T-helper 2 cell treated with Interferon-gamma antibody and Interleukin-4, amounts not matched to agents 5 μg/mL and 100 μg/mL, for 36 hours (primary cell): Measurements from ENCODE around the gene KLK7.

Experiments
- DNase-seq: peaks from one replicate; pipeline ENCODE4 v3.0.0; 2021; ENCODE audit warnings: low spot score
- H3K27ac Mint-ChIP-seq: one replicate; pipeline ENCODE4 v1.8.0; 2021; ENCODE audit warnings: mild to moderate bottlenecking, mixed read lengths
- H3K27me3 Mint-ChIP-seq: one replicate; pipeline ENCODE4 v1.8.0; 2021; ENCODE audit warnings: low read depth, mixed read lengths
- H3K36me3 Mint-ChIP-seq: one replicate; pipeline ENCODE4 v1.8.0; 2021; ENCODE audit warnings: low read depth, mixed read lengths
- H3K4me1 Mint-ChIP-seq: one replicate; pipeline ENCODE4 v1.8.0; 2021; ENCODE audit warnings: low read depth, mixed read lengths
- H3K4me3 Mint-ChIP-seq: one replicate; pipeline ENCODE4 v1.8.0; 2022; ENCODE audit warnings: mild to moderate bottlenecking, moderate library complexity, mixed read lengths
- H3K9me3 Mint-ChIP-seq: one replicate; pipeline ENCODE4 v1.8.0; 2021; ENCODE audit warnings: mixed read lengths

The KLK7 gene

DNA sequence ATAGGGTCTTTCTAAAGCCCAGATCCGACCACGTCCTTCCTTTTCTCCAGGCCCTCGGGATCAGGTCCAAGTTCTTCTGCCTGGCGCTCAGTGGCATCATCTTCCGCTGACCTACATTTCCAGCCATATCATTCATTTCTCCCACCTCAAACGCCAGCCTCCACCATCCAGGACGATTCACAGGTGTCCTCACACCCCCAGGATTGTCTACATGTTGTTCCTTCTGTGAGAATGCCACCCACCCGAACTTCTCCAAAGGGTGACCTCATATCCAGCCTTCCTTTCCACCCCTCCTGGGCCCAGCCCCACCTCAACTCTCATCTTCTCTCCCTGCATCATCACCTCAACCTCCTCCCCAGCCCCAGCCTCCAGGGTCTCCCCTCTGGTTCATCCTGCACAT lies 26.1 kb downstream of the KLK7 start:
- Mint-ChIP-seq H3K27ac (no peak overlapping the region), H3K9me3 (no peaks in the 10 kb centered on the region), H3K4me3 (no peak overlapping the region), H3K4me1 (no peaks in the 10 kb centered on the region), H3K36me3 (no peaks in the 10 kb centered on the region), H3K27me3 (peaks cover 5% of the 10 kb centered on the region)
- DNase-seq = no peak

DNA sequence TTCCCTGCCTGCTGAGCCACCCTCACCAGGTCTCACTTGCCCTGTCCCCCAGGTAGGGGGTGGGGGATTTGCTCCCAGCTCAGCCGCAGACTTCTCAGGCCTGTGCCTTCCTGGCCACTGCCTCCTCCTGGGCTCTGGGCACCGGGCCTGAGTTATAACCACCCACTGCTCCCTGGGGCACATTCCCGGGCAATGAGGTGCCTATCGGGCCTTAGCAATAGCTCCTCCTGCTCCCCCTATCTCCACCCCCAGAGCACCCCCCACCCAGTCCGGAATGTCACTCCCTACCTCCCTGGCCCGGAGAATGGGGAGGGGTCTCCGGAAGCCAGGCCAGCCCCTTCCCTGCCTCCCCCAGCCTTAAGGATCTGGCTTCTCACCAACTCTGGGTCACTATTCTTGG lies 30.8 kb downstream of the KLK7 start, which contains the start of gene KLK5:
KLK5 (minus strand) TSS at position 129 of the 400 bp plus-strand sequence. CDS start 381 bp downstream, outside the sequence.
- no peak for DNase-seq
- Mint-ChIP-seq H3K36me3 (no peaks in the 10 kb centered on the region), H3K4me1 (no peaks in the 10 kb centered on the region), H3K4me3 (no peak within 1 kb of the TSS), H3K9me3 (no peaks in the 10 kb centered on the region), H3K27ac (no peak within 1 kb of the TSS), H3K27me3 (peaks cover 5% of the 10 kb centered on the region)

DNA sequence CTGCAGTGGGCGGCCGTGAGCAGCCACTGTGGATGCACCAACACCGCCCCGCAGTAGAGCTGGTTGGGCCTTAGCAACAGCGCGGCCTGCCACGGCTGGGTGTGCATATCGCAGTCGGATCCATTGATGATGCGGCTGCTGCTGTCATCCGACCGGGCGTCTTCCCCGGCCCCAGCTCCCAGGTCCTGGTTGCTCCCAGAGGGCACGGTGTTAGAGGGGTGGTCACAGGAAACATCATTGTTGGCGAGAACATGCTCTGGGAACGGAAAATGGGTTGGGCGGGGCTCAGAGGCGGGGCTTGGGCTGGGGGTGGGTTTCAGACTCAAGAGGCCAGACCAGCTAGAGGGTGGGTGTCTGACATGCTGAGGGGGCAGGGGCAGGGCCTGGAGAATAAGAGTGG lies 33.9 kb downstream of the KLK7 start:
- Mint-ChIP-seq H3K27ac (no peak overlapping the region), H3K4me3 (no peak overlapping the region), H3K27me3 (peaks cover 5% of the 10 kb centered on the region), H3K4me1 (no peaks in the 10 kb centered on the region), H3K9me3 (no peaks in the 10 kb centered on the region), H3K36me3 (no peaks in the 10 kb centered on the region)
- no peak for DNase-seq

GRCh38 chr19:50947123-50947522 lies 36.6 kb downstream of the KLK7 start:
- Mint-ChIP-seq H3K27ac (no peak overlapping the region), H3K9me3 (no peaks in the 10 kb centered on the region), H3K4me3 (no peak overlapping the region), H3K4me1 (no peaks in the 10 kb centered on the region), H3K27me3 (peaks cover 4% of the 10 kb centered on the region), H3K36me3 (no peaks in the 10 kb centered on the region)
- DNase-seq = no peak

DNA sequence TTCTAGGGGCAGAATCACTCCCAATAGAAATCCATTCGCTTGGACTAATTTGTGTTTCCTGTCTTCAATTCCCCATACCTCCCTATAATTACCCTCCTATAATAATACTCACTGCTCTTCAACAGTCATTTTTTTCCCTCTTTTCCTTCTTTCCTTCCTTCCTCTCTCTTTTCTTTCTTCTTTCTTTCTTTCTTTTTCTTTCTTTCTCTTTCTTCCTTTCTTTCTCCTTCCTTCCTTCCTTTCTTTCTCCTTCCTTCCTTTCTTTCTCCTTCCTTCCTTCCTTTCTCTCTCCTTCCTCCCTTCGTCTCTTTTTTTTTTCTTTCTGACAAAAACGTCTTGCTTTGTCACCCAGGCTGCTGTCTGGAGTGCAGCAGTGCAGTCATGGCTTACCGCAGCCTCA lies 38.9 kb downstream of the KLK7 start:
- H3K36me3 Mint-ChIP-seq = no peaks in the 10 kb centered on the region
- no peak overlapping the region for H3K4me3 Mint-ChIP-seq
- no peaks in the 10 kb centered on the region for H3K9me3 Mint-ChIP-seq
- DNase-seq = no peak
- peaks cover 4% of the 10 kb centered on the region for H3K27me3 Mint-ChIP-seq
- no peaks in the 10 kb centered on the region for H3K4me1 Mint-ChIP-seq
- H3K27ac Mint-ChIP-seq = no peak overlapping the region

DNA sequence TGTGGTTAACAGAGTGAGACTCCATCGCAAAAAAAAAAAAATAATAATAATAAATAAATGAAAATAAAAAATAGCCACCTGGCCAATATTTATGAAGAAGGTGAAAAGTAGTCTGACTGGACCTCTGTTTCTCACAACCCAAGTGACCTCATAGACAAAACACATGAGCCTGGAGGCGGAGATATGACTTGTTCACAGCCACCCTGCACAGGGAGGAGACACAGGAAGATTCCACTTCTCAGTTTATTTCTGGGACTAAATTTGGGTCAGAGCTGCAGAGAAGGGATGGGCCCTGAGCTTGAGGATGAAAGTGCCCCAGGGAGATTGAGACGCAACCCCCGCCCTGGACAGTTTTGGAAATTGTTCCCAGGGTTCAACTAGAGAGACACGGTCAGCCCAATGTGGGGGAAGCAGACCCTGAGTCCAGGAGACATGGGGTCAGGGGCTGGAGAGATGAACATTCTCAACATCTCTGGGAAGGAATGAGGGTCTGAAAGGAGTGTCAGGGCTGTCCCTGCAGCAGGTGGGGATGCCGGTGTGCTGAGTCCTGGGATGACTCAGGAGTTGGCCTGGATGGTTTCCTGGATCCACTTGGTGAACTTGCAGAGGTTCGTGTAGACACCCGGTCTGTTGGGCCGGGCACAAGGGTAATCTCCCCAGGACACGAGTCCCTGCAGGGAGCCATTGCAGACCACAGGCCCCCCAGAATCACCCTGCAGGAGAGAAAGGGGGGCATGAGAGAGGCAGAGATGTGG lies 40.5 kb downstream of the KLK7 start:
- Mint-ChIP-seq H3K4me1 (no peaks in the 10 kb centered on the region), H3K9me3 (no peaks in the 10 kb centered on the region), H3K36me3 (no peaks in the 10 kb centered on the region), H3K4me3 (no peak overlapping the region), H3K27ac (no peak overlapping the region), H3K27me3 (peaks cover 4% of the 10 kb centered on the region)
- no peak for DNase-seq

DNA sequence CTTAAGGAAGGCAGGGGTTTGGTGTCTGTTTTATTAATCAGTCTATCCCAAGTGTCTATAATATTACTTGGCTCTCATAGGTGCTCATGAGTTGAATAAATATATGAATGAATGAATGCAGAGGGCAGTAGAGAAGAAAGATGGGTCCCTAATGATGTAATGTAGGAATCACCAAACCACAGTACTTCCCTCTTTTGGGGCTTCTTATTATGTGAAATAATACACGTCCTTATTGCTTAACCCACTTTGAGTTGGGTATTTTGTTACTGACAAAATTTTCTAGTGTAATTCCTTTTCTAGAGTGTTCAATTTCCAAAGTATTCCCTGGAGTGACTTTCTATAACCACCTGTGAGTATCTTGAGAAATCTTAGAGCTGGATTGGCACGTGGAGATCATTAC lies 44.1 kb downstream of the KLK7 start:
- H3K4me3 Mint-ChIP-seq = no peak overlapping the region
- peaks cover 4% of the 10 kb centered on the region for H3K27me3 Mint-ChIP-seq
- H3K27ac Mint-ChIP-seq = no peak overlapping the region
- no peaks in the 10 kb centered on the region for H3K9me3 Mint-ChIP-seq
- no peaks in the 10 kb centered on the region for H3K36me3 Mint-ChIP-seq
- H3K4me1 Mint-ChIP-seq = no peaks in the 10 kb centered on the region
- DNase-seq = no peak

GRCh38 chr19:50933640-50934039 lies 50.1 kb downstream of the KLK7 start:
- Mint-ChIP-seq H3K27ac (no peak overlapping the region), H3K4me3 (no peak overlapping the region), H3K9me3 (no peaks in the 10 kb centered on the region), H3K4me1 (peaks cover 3% of the 10 kb centered on the region), H3K36me3 (no peaks in the 10 kb centered on the region), H3K27me3 (peaks cover 12% of the 10 kb centered on the region)
- DNase-seq = no peak

- Mint-ChIP-seq H3K9me3 (no peaks in the 10 kb centered on the region), H3K27me3 (peaks cover 12% of the 10 kb centered on the region), H3K27ac (no peak overlapping the region), H3K4me3 (no peak overlapping the region), H3K36me3 (no peaks in the 10 kb centered on the region), H3K4me1 (peaks cover 3% of the 10 kb centered on the region)
- no peak for DNase-seq
Measured at GRCh38 chr19:50932690-50933083, 51.0 kb downstream of the KLK7 start.

DNA sequence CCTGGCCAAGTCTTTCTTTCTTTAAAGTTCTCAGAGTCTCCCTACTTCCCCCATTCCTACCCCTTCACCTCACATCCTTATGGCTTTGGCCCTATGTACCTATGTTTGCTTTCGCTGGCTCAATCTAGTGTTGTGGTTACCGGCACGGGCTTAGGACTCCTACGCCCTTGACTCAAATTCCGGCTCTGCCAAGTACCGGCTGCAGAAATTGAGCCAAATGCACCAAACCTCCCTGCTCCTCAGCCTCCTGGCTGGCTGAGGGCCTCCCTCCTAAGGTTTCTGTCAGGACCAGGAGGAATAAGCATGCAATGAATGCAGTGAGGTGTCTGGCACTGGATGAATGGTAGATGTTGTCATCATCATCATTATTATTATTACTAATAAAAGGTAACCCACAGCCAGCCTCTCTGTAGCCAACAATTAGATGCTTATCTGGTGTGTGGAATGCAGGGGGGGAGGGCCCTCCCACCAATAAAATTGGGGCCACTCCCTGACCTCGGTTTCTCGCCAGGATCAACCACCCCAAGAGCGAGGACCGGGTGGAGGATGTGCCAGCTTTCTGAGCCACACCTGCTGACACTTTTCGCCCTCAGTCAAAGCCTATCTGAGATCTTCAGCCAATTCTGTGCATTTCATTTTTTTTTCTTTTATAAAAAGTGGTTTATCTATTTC lies 51.6 kb downstream of the KLK7 start:
- H3K4me1 Mint-ChIP-seq = peaks cover 3% of the 10 kb centered on the region
- no peaks in the 10 kb centered on the region for H3K9me3 Mint-ChIP-seq
- no peaks in the 10 kb centered on the region for H3K36me3 Mint-ChIP-seq
- H3K27ac Mint-ChIP-seq = no peak overlapping the region
- peaks cover 12% of the 10 kb centered on the region for H3K27me3 Mint-ChIP-seq
- H3K4me3 Mint-ChIP-seq = no peak overlapping the region
- DNase-seq = no peak

DNA sequence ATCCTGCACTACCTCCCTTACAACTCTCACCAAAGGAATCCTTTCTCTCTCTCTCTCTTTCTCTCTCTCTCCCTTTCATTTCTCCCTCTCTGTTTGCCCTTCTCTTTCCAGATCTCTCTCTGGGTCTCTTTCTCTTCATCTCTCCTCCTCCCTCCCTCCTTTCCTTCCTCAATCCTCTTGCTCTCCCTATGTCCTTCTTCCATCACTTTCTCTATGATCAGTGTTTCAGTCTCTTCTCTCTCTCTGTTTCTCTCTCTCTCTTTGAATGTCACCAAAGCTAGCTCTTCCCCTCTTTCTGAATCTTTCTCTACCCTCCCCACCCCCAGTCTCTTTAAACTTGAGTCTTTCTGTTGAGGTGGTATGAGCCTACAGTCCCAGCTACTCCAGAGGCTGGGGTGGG lies 52.7 kb downstream of the KLK7 start:
- Mint-ChIP-seq H3K36me3 (no peaks in the 10 kb centered on the region), H3K4me1 (peaks cover 3% of the 10 kb centered on the region), H3K4me3 (no peak overlapping the region), H3K9me3 (no peaks in the 10 kb centered on the region), H3K27me3 (peaks cover 12% of the 10 kb centered on the region), H3K27ac (no peak overlapping the region)
- DNase-seq = no peak

DNA sequence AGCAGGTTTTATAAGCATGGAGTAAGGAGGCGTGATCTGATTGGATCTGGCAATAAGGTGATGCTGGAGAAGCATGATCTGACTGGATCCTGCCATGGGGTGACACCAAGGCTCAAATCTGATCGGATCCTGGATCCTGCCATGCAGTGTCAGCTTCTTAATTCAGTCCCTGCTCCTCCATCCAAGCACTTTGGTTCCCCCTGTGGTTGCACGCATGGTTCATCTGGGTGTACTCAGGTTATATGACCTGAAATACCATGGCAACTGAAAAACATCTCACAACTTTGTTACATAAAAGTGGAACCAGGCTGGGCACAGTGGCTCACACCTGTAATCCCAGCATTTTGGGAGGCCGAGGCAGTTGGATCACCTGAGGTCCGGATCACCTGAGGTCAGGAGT lies 54.9 kb downstream of the KLK7 start:
- Mint-ChIP-seq H3K9me3 (no peaks in the 10 kb centered on the region), H3K4me1 (peaks cover 3% of the 10 kb centered on the region), H3K4me3 (no peak overlapping the region), H3K27ac (no peak overlapping the region), H3K36me3 (no peaks in the 10 kb centered on the region), H3K27me3 (peaks cover 15% of the 10 kb centered on the region)
- DNase-seq = no peak
